ENCODE results near the gene LIPG. TPM values are rescaled to one million over a fixed set of nuclear protein-coding genes. Genes with fewer than 3 reads are reported as not detected.

Gene LIPG
- total RNA-seq, 1 donor from 2014 or later: not detected

- DNase-seq: no peak
- H3K36me3 ChIP-seq: no peaks in the 10 kb centered on the region
- H3K27ac ChIP-seq (replicated peaks): no peak overlapping the region
- no peaks in the 10 kb centered on the region for H3K4me1 ChIP-seq
- H3K27me3 ChIP-seq (ENCODE audit: low read depth): peaks cover 26% of the 10 kb centered on the region
- TF ChIP-seq, protein P1, sequence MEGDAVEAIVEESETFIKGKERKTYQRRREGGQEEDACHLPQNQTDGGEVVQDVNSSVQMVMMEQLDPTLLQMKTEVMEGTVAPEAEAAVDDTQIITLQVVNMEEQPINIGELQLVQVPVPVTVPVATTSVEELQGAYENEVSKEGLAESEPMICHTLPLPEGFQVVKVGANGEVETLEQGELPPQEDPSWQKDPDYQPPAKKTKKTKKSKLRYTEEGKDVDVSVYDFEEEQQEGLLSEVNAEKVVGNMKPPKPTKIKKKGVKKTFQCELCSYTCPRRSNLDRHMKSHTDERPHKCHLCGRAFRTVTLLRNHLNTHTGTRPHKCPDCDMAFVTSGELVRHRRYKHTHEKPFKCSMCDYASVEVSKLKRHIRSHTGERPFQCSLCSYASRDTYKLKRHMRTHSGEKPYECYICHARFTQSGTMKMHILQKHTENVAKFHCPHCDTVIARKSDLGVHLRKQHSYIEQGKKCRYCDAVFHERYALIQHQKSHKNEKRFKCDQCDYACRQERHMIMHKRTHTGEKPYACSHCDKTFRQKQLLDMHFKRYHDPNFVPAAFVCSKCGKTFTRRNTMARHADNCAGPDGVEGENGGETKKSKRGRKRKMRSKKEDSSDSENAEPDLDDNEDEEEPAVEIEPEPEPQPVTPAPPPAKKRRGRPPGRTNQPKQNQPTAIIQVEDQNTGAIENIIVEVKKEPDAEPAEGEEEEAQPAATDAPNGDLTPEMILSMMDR (IDR thresholded peaks at IDR 0.05; ENCODE audit: borderline replicate concordance): no peak
- H3K9me3 ChIP-seq (replicated peaks): peaks cover 12% of the 10 kb centered on the region
- intact Hi-C loops (cut with micrococcal nuclease): no loop called here
- no peak overlapping the region for H3K4me3 ChIP-seq
These were observed 47.6 kb downstream of the LIPG start for GRCh38 chr18:49609256-49610021.

- no peak for DNase-seq
These were observed 48.2 kb downstream of the LIPG start for GRCh38 chr18:49610022-49610445.

DNA sequence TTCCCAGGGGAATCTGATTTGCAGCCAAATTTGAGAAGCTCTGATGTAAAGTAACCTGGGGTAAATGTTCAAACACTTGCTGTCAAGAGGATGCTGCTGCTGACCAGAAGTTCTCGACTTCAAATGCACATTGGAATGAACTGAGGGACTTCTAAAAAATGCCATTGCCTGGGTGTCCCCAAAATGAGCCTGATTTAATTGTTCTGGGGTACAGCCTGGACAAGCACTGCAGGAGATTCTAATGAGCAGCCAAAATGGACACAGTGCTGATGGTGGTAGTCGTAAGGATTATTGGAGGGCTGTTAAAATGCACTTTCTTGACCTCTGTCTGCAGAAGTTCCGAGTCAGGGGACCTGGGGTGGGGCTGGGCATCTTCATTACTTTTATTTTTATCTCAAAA is 49.5 kb downstream of the LIPG start:
- intact Hi-C loops (cut with micrococcal nuclease): no loop called here
- no peak for DNase-seq
- Histone ChIP-seq H3K27me3 (ENCODE audit: low read depth) (peaks cover 41% of the 10 kb centered on the region), H3K4me1 (no peaks in the 10 kb centered on the region), H3K36me3 (no peaks in the 10 kb centered on the region), H3K9me3 (replicated peaks) (no peaks in the 10 kb centered on the region), H3K27ac (replicated peaks) (no peak overlapping the region), H3K4me3 (no peak overlapping the region)
- TF ChIP-seq, protein P1 (IDR thresholded peaks at IDR 0.05; ENCODE audit: borderline replicate concordance): no peak

More at GRCh38 chr18:49610022-49610445, 48.2 kb downstream of the LIPG start:
- Histone ChIP-seq H3K27ac (replicated peaks) (no peak overlapping the region), H3K4me3 (no peak overlapping the region), H3K36me3 (no peaks in the 10 kb centered on the region), H3K9me3 (replicated peaks) (peaks cover 9% of the 10 kb centered on the region), H3K4me1 (no peaks in the 10 kb centered on the region), H3K27me3 (ENCODE audit: low read depth) (peaks cover 31% of the 10 kb centered on the region)
- TF ChIP-seq, protein P1 (IDR thresholded peaks at IDR 0.05; ENCODE audit: borderline replicate concordance): no peak
- intact Hi-C loops (cut with micrococcal nuclease): no loop called here

DNA sequence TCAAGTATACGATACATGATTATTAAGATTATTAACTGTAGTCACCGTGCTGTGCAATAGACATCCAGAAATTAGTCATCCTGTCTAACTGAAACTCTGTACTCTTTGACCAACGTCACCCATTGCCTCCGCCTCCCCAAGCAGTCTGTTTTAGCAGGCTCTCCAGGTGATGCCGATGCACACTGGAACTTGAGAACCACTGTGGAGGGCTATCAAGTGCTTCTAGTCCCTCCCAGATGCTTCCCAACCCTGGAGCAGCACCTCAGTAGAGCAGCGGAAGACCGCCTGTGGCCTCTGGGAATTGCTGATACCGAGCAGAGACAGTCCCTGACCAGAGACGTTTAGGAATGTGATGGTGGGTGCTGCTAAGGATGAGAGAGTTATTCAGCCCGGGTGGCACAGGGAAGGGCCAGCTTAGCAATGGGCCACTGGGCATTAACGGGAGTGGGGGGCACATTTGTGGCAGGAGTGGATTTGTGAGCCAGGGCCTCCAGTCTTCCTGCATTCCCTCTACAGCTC is 50.7 kb downstream of the LIPG start:
- H3K27ac ChIP-seq (replicated peaks): no peak overlapping the region
- H3K4me1 ChIP-seq: no peaks in the 10 kb centered on the region
- intact Hi-C loops (cut with micrococcal nuclease): no loop called here
- DNase-seq: no peak
- peaks cover 46% of the 10 kb centered on the region for H3K27me3 ChIP-seq (ENCODE audit: low read depth)
- no peaks in the 10 kb centered on the region for H3K36me3 ChIP-seq
- TF ChIP-seq, protein P1 (IDR thresholded peaks at IDR 0.05; ENCODE audit: borderline replicate concordance): no peak
- H3K4me3 ChIP-seq: no peak overlapping the region
- H3K9me3 ChIP-seq (replicated peaks): no peaks in the 10 kb centered on the region

DNA sequence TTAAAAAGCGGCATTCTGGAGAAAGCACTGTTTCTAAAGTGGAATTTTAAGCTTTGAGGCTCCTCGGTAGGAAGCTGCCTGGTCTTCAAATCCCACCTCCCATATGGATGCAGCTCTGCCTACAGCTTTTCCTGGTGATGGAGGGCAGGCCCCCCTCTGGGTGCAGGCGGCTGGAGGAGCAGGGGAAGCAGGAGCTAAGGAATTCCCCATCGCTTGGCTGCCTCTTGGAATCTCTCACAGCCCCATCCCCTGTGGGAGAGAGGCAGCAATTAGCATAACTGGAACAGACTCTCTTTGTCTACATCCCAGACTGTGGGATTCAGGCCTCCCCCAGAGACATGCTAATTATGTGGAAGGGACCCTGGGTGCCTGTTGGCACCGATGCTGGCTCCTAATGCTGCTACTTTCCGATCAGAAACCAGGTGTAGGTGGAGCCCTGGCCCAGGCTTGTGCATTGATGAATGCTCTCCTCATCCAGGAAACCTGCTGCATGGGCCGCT is 51.3 kb downstream of the LIPG start:
- no peaks in the 10 kb centered on the region for H3K9me3 ChIP-seq (replicated peaks)
- intact Hi-C loops (cut with micrococcal nuclease): no loop called here
- no peak for DNase-seq
- no peaks in the 10 kb centered on the region for H3K4me1 ChIP-seq
- TF ChIP-seq, protein P1 (IDR thresholded peaks at IDR 0.05; ENCODE audit: borderline replicate concordance): no peak
- H3K27me3 ChIP-seq (ENCODE audit: low read depth): peaks cover 46% of the 10 kb centered on the region
- no peak overlapping the region for H3K27ac ChIP-seq (replicated peaks)
- H3K4me3 ChIP-seq: no peak overlapping the region
- H3K36me3 ChIP-seq: no peaks in the 10 kb centered on the region
